Esophagus muscularis mucosa (tissue), 4 donors: Measurements from ENCODE around the gene FOXK1. TPM values are rescaled to one million over a fixed set of nuclear protein-coding genes. Genes with fewer than 3 reads are reported as not detected.

Experiments used
- DNase-seq: peaks from one replicate; pipeline ENCODE4 v3.0.0-alpha.2; 2017; ENCODE audit errors: extremely low spot score
- H3K27ac ChIP-seq, 4 donors: fragments of 200-600 bp; sonication (generic); replicated peaks in 1 of 4; 1 replicate in 3 of 4; 2 replicates in 1 of 4; pipeline ENCODE4 v1.5.1; 2016 to 2019; ENCODE audit warnings: mild to moderate bottlenecking in 1 of 4
- H3K27me3 ChIP-seq, 4 donors: fragments of 200-600 bp; sonication (generic); one replicate each; pipeline versions ENCODE4 v1.5.1 to v1.6.0; 2016 to 2019
- H3K36me3 ChIP-seq, 4 donors: fragments of 200-600 bp; sonication (generic); one replicate each; pipeline ENCODE4 v1.5.1; 2016 to 2019
- H3K4me1 ChIP-seq, 4 donors: fragments of 200-600 bp; sonication (generic); one replicate each; pipeline ENCODE4 v1.5.1; 2016 to 2019
- H3K4me3 ChIP-seq, 4 donors: fragments of 200-600 bp; sonication (generic); 1 replicate in 2 of 4; 2 replicates in 2 of 4; pipeline ENCODE4 v1.5.1; 2016 to 2019; ENCODE audit warnings: mild to moderate bottlenecking in 4 of 4, moderate library complexity in 1 of 4
- H3K9me3 ChIP-seq, 4 donors: fragments of 200-600 bp; sonication (generic); 1 replicate in 3 of 4; 2 replicates in 1 of 4; pipeline ENCODE4 v1.5.1; 2016 to 2019
- CTCF ChIP-seq, 3 experiments: fragments of 200-600 bp in 2 of 3; fragments of 450-650 bp in 1 of 3; sonication (generic) in 2 of 3; IDR thresholded peaks; one replicate each; pipeline ENCODE4 v1.5.1; 2017 to 2019; ENCODE audit warnings: antibody characterized with exemption in 3 of 3, mild to moderate bottlenecking in 2 of 3, moderate library complexity in 1 of 3
- EP300 ChIP-seq: sonication (generic); formaldehyde crosslinking; IDR thresholded peaks from one replicate; pipeline ENCODE4 v1.6.1; 2017; ENCODE audit warnings: antibody characterized with exemption
- POLR2A ChIP-seq: fragments of 450-650 bp; IDR thresholded peaks from one replicate; pipeline ENCODE4 v1.6.1; 2017; ENCODE audit warnings: antibody characterized with exemption, moderate library complexity, mild to moderate bottlenecking, low read depth
- POLR2AphosphoS5 ChIP-seq, 2 donors: sonication (generic); formaldehyde crosslinking; IDR thresholded peaks; one replicate each; pipeline ENCODE4 v1.6.1; 2017; ENCODE audit warnings: antibody characterized with exemption in 2 of 2
- WGBS: methylation state at CpG from one replicate; pipeline ENCODE4 v1.1.5; 2018; 5-methylcytosine and 5-hydroxymethylcytosine counted together
- intact Hi-C: fragments of 100-400 bp; cut with DNase I; formaldehyde crosslinking; loops from one replicate; pipeline ENCODE4 v1.15.1; 2023
- total RNA-seq, 4 donors: library from RNA; depleted of rRNA; stranded (reverse); fragments of >200 nt; gene quantifications; one replicate each; pipeline versions ENCODE4 v1.1.0 to v1.2.1, GENCODE V29; 2016

Gene FOXK1
- total RNA-seq, 4 donors from 2014 or later, result 23.4 to 46.1 (median 36.3) TPM

- intact Hi-C loops, result no loop called here
These were observed 107.3 kb downstream of the FOXK1 start for GRCh38 chr7:4789194-4790077.

GRCh38 chr7:4790078-4790465, 108.0 kb downstream of the FOXK1 start:
- 93% methylated on average over 7 of the region's 9 CpGs for WGBS
- DNase-seq, result no peak
- intact Hi-C loops, result no loop called here
- peaks cover 0 to 25% (median 23%) of the 10 kb centered on the region in 4 donors for H3K4me1 ChIP-seq
- no peak for TF ChIP-seq CTCF (IDR thresholded peaks at IDR 0.05)
- no peak for TF ChIP-seq EP300
- no peak for TF ChIP-seq POLR2A
- no peak for TF ChIP-seq POLR2AphosphoS5 (IDR thresholded peaks at IDR 0.05)
- H3K27ac ChIP-seq, result no peak overlapping the region
- H3K9me3 ChIP-seq, result no peaks in the 10 kb centered on the region
- peaks cover 51 to 93% (median 67%) of the 10 kb centered on the region in 4 donors for H3K36me3 ChIP-seq
- H3K27me3 ChIP-seq, result no peaks in the 10 kb centered on the region
- H3K4me3 ChIP-seq, result no peak overlapping the region

More at GRCh38 chr7:4789194-4790077, 107.3 kb downstream of the FOXK1 start:
- Histone ChIP-seq H3K27me3 (no peaks in the 10 kb centered on the region), H3K36me3 (peaks cover 56 to 94% (median 74%) of the 10 kb centered on the region in 4 donors), H3K27ac (no peak overlapping the region), H3K9me3 (no peaks in the 10 kb centered on the region), H3K4me1 (peaks cover 0 to 25% (median 23%) of the 10 kb centered on the region in 4 donors), H3K4me3 (no peak overlapping the region)
- DNase-seq, result no peak
- TF ChIP-seq CTCF (IDR thresholded peaks at IDR 0.05) (no peak), POLR2A (no peak), EP300 (no peak), POLR2AphosphoS5 (IDR thresholded peaks at IDR 0.05) (no peak)
- 88% methylated on average over 22 of the region's 26 CpGs for WGBS

- no peak overlapping the region for H3K27ac ChIP-seq
- DNase-seq, result no peak
- TF ChIP-seq CTCF (IDR thresholded peaks at IDR 0.05) (no peak), POLR2AphosphoS5 (IDR thresholded peaks at IDR 0.05) (no peak)
- intact Hi-C loops, result no loop called here
- H3K4me3 ChIP-seq, result no peak overlapping the region
- H3K36me3 ChIP-seq, result peaks cover 46 to 88% (median 63%) of the 10 kb centered on the region in 4 donors
- H3K4me1 ChIP-seq, result peaks cover 0 to 25% (median 23%) of the 10 kb centered on the region in 4 donors
- WGBS, result 100% methylated on average over 2 of the region's 24 CpGs
- H3K9me3 ChIP-seq, result no peaks in the 10 kb centered on the region
- no peaks in the 10 kb centered on the region for H3K27me3 ChIP-seq
These were observed 108.5 kb downstream of the FOXK1 start for GRCh38 chr7:4790516-4790991.

GRCh38 chr7:4791101-4791737, 109.1 kb downstream of the FOXK1 start:
- Histone ChIP-seq H3K4me1 (peaks cover 0 to 25% (median 23%) of the 10 kb centered on the region in 4 donors), H3K27ac (peak overlapping the region in 2 of 4 donors; percentile 61 to 71), H3K36me3 (peaks cover 39 to 81% (median 56%) of the 10 kb centered on the region in 4 donors), H3K9me3 (no peaks in the 10 kb centered on the region), H3K27me3 (no peaks in the 10 kb centered on the region), H3K4me3 (no peak overlapping the region)
- intact Hi-C loops, result no loop called here
- no peak for TF ChIP-seq EP300
- no peak for TF ChIP-seq CTCF (IDR thresholded peaks at IDR 0.05)
- no peak for TF ChIP-seq POLR2AphosphoS5 (IDR thresholded peaks at IDR 0.05)
- no peak for TF ChIP-seq POLR2A
- 94% methylated on average over 6 of the region's 25 CpGs for WGBS
- no peak for DNase-seq
